ENCODE data around the gene NDUFA11.

The NDUFA11 gene

DNA sequence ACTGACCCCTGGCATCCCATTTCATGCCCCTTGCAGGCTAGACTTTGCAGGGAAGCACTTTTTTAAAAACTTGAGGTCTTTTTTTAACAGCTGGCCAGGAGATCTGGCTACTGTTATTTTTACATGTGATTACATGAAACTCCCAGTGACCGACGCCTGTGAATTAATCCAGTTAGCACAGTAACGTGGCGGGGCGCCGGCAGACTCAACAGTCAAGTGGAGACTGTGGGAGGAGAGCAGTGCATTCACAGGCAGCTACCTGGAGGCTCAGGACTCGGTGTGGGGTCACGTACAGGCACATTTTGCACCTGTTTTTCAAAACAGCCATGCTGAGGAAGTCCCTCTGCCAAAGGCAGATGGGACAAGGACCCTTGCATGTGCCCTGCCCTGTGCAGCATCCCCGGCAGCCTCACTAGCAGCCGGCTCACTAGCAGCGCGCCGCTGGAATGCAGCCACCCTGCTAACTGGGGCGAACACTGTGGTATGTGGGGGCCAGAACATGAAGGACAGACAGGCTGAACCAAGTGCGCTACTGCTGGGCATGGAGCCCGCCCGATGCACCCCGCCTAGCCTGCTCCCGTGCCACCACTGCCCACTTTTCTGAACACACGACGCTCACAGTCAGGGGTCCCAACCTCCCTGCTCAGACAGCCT is 29.1 kb upstream of the NDUFA11 start:
- TF ChIP-seq, protein P1, sequence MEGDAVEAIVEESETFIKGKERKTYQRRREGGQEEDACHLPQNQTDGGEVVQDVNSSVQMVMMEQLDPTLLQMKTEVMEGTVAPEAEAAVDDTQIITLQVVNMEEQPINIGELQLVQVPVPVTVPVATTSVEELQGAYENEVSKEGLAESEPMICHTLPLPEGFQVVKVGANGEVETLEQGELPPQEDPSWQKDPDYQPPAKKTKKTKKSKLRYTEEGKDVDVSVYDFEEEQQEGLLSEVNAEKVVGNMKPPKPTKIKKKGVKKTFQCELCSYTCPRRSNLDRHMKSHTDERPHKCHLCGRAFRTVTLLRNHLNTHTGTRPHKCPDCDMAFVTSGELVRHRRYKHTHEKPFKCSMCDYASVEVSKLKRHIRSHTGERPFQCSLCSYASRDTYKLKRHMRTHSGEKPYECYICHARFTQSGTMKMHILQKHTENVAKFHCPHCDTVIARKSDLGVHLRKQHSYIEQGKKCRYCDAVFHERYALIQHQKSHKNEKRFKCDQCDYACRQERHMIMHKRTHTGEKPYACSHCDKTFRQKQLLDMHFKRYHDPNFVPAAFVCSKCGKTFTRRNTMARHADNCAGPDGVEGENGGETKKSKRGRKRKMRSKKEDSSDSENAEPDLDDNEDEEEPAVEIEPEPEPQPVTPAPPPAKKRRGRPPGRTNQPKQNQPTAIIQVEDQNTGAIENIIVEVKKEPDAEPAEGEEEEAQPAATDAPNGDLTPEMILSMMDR (IDR thresholded peaks at IDR 0.05): no peak
- no peak overlapping the region for H3K4me3 ChIP-seq
- H3K27ac ChIP-seq: no peak overlapping the region
- DNase-seq (ENCODE audit: low spot score): no peak

DNA sequence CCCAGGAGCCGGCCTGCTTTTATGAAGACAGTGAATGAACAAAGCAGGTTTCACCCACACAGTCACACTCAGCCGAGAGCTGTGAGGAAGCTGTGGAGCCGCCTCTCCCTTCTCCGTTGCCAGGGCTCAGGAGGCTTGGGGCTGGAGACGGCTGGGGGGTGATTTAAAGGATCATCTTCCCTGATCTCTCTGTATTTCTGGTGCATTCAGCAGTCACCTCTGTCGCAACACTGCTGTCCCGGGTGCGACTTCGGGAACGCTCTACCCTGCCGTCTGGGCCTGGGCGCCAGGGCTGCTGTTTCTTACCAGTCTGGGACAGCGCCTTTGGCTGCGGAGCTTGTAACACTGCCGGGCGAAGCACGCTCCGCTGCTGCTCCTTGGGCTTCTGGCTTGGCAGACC is 28.6 kb upstream of the NDUFA11 start:
- TF ChIP-seq, protein P1 (IDR thresholded peaks at IDR 0.05): no peak
- H3K27ac ChIP-seq: no peak overlapping the region
- no peak for DNase-seq (ENCODE audit: low spot score)
- H3K4me3 ChIP-seq: no peak overlapping the region

GRCh38 chr19:5931251-5931650 is 27.7 kb upstream of the NDUFA11 start:
- no peak overlapping the region for H3K4me3 ChIP-seq
- DNase-seq (ENCODE audit: low spot score): no peak
- TF ChIP-seq, protein P1 (IDR thresholded peaks at IDR 0.05): no peak
- H3K27ac ChIP-seq: no peak overlapping the region

- no peak for DNase-seq (ENCODE audit: low spot score)
- Histone ChIP-seq H3K4me3 (no peak overlapping the region), H3K27ac (no peak overlapping the region)
- TF ChIP-seq, protein P1 (IDR thresholded peaks at IDR 0.05): no peak
Observed at GRCh38 chr19:5929625-5930024, 26.0 kb upstream of the NDUFA11 start.

DNA sequence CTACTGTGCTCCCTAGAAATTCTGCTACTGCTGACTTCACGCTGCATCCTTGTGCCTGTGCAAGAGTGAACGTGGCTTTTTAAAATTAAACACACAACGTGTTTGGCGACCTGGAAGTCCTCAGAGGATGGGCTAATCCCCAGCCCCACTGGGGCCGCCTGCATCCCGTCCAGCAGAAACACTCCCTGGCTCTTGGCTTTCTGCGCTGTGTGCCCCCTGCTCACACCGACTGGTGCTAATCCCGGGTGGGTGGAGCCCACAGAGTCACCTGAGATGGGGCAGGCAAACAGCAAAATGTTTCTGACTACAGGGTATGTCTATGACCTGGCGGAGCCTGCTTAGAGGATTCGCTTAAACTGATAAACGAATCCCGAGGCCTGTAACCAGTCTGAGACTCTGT is 25.6 kb upstream of the NDUFA11 start:
- H3K4me3 ChIP-seq: no peak overlapping the region
- TF ChIP-seq, protein P1 (IDR thresholded peaks at IDR 0.05): no peak
- no peak for DNase-seq (ENCODE audit: low spot score)
- H3K27ac ChIP-seq: no peak overlapping the region

GRCh38 chr19:5927441-5927821 is 23.8 kb upstream of the NDUFA11 start:
- TF ChIP-seq, protein P1 (IDR thresholded peaks at IDR 0.05): no peak
- Histone ChIP-seq H3K27ac (peak overlapping the region; percentile 55 to 83), H3K4me3 (no peak overlapping the region)
- DNase-seq (ENCODE audit: low spot score): no peak

DNA sequence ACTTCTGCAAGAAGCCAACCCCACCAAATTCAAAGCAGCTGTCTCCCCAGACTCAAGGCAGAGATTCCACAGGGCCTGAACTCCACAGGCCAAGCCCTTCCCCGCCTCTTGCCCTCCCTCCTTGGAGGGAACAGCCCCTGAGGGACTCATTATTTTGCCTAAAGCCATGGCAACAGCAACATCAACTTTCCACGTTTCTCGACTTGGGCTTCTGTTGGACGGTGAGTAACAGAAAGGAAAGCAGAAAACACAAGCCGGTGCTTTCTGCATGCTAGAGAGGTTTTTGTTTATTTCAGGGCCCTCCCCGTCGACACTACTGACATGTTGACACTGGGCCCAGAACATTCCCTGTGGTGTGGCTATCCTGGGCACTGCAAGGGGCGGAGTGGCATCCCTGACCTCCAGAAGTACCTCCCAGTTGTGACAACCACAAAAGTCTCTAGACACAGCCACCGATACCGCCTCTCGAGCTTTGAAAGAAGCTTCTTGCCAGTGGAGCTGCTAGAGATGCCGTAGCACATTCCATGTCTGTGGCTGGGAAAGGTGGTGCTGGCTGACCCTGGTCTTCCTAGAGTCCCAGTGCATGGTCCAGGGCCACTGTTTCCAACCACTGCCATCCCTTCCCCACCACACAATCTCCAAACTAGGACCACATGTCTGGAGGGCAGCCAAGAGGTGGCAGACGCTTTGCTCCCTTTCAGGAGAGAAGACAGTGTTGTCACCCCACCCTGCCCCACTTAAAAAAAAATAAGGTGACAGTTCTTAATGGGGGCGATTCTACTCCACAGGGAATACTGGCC is 23.3 kb upstream of the NDUFA11 start:
- Histone ChIP-seq H3K27ac (peak overlapping the region; percentile 55 to 83), H3K4me3 (no peak overlapping the region)
- TF ChIP-seq, protein P1 (IDR thresholded peaks at IDR 0.05): no peak
- peak; percentile 85 for DNase-seq (ENCODE audit: low spot score)

Data from coronary artery (tissue), 2 donors.